Stimulated activated naive CD8-positive, alpha-beta T cell treated with anti-CD3 and anti-CD28 coated beads, Interleukin-15, Interleukin-2, amounts not matched to agents 100 ng/mL and 50 ng/mL, for 24 hours (primary cell): Measurements from ENCODE around the gene SPATA21.
"Not testable (repeated sequence)": the region's sequence is repeated elsewhere in the genome, so short reads cannot be mapped to it uniquely, and the experiment has no call there.

ENCODE experiments used
- H3K27ac Mint-ChIP-seq: one replicate; pipeline ENCODE4 v1.8.0; 2021; ENCODE audit warnings: mild to moderate bottlenecking, mixed read lengths
- H3K27me3 Mint-ChIP-seq: one replicate; pipeline ENCODE4 v1.8.0; 2021; ENCODE audit warnings: mixed read lengths
- H3K36me3 Mint-ChIP-seq: one replicate; pipeline ENCODE4 v1.8.0; 2021; ENCODE audit warnings: low read depth, mixed read lengths
- H3K4me1 Mint-ChIP-seq: one replicate; pipeline ENCODE4 v1.8.0; 2021; ENCODE audit warnings: low read depth, mixed read lengths
- H3K4me3 Mint-ChIP-seq: one replicate; pipeline ENCODE4 v1.8.0; 2021; ENCODE audit warnings: mild to moderate bottlenecking, mixed read lengths
- H3K9me3 Mint-ChIP-seq: one replicate; pipeline ENCODE4 v1.8.0; 2021; ENCODE audit warnings: mixed read lengths

SPATA21 gene

GRCh38 chr1:16436946-16437474 lies at the start of gene SPATA21:
SPATA21 (minus strand) TSS chr1:16437424; CDS start chr1:16431371, 6,053 bp downstream.
- Mint-ChIP-seq H3K27me3 (peaks cover 6% of the 10 kb centered on the region), H3K4me1 (peaks cover 21% of the 10 kb centered on the region), H3K36me3 (no peaks in the 10 kb centered on the region), H3K4me3 (no peak within 1 kb of the TSS), H3K27ac (peak within 1 kb of the TSS; percentile 40), H3K9me3 (no peaks in the 10 kb centered on the region)

- H3K9me3 Mint-ChIP-seq, H3K4me3 Mint-ChIP-seq, H3K27me3 Mint-ChIP-seq: not testable (repeated sequence)
Observed at GRCh38 chr1:16487011-16487410, 49.8 kb upstream of the SPATA21 start.

GRCh38 chr1:16486316-16486715 lies 49.1 kb upstream of the SPATA21 start:
- not testable (repeated sequence) for H3K4me1 Mint-ChIP-seq, H3K27ac Mint-ChIP-seq, H3K27me3 Mint-ChIP-seq, H3K9me3 Mint-ChIP-seq, H3K36me3 Mint-ChIP-seq, H3K4me3 Mint-ChIP-seq

More at GRCh38 chr1:16487011-16487410, 49.8 kb upstream of the SPATA21 start:
- not testable (repeated sequence) for H3K4me1 Mint-ChIP-seq, H3K36me3 Mint-ChIP-seq, H3K27ac Mint-ChIP-seq

- peaks cover 10% of the 10 kb centered on the region for H3K36me3 Mint-ChIP-seq
- H3K27me3 Mint-ChIP-seq: no peaks in the 10 kb centered on the region
- H3K4me1 Mint-ChIP-seq: no peaks in the 10 kb centered on the region
- H3K27ac Mint-ChIP-seq: no peak overlapping the region
- no peak overlapping the region for H3K4me3 Mint-ChIP-seq
- H3K9me3 Mint-ChIP-seq: no peaks in the 10 kb centered on the region
Observed at GRCh38 chr1:16484931-16485330, 47.7 kb upstream of the SPATA21 start.

- H3K4me3 Mint-ChIP-seq: no peak overlapping the region
- H3K27me3 Mint-ChIP-seq: no peaks in the 10 kb centered on the region
- no peaks in the 10 kb centered on the region for H3K9me3 Mint-ChIP-seq
- no peaks in the 10 kb centered on the region for H3K4me1 Mint-ChIP-seq
- peaks cover 10% of the 10 kb centered on the region for H3K36me3 Mint-ChIP-seq
- no peak overlapping the region for H3K27ac Mint-ChIP-seq
Observed at GRCh38 chr1:16484501-16484835, 47.2 kb upstream of the SPATA21 start.

- not testable (repeated sequence) for H3K9me3 Mint-ChIP-seq, H3K27ac Mint-ChIP-seq, H3K4me1 Mint-ChIP-seq, H3K27me3 Mint-ChIP-seq, H3K36me3 Mint-ChIP-seq, H3K4me3 Mint-ChIP-seq
Observed at GRCh38 chr1:16483639-16484500, 46.6 kb upstream of the SPATA21 start.

- H3K4me1 Mint-ChIP-seq, H3K9me3 Mint-ChIP-seq, H3K36me3 Mint-ChIP-seq, H3K27ac Mint-ChIP-seq, H3K4me3 Mint-ChIP-seq, H3K27me3 Mint-ChIP-seq: not testable (repeated sequence)
Observed at GRCh38 chr1:16483146-16483545, 45.9 kb upstream of the SPATA21 start.

GRCh38 chr1:16478091-16478490 lies 40.9 kb upstream of the SPATA21 start:
- Mint-ChIP-seq H3K27ac (no peak overlapping the region), H3K4me3 (no peak overlapping the region), H3K4me1 (no peaks in the 10 kb centered on the region), H3K27me3 (no peaks in the 10 kb centered on the region), H3K36me3 (peaks cover 17% of the 10 kb centered on the region), H3K9me3 (no peaks in the 10 kb centered on the region)

- H3K4me3 Mint-ChIP-seq, H3K4me1 Mint-ChIP-seq: not testable (repeated sequence)
- peaks cover 13% of the 10 kb centered on the region for H3K36me3 Mint-ChIP-seq
Observed at GRCh38 chr1:16475771-16476770, 38.8 kb upstream of the SPATA21 start.

GRCh38 chr1:16474891-16475290 lies 37.7 kb upstream of the SPATA21 start:
- not testable (repeated sequence) for H3K4me1 Mint-ChIP-seq, H3K9me3 Mint-ChIP-seq, H3K4me3 Mint-ChIP-seq, H3K36me3 Mint-ChIP-seq, H3K27me3 Mint-ChIP-seq, H3K27ac Mint-ChIP-seq

More at GRCh38 chr1:16475771-16476770, 38.8 kb upstream of the SPATA21 start:
- H3K9me3 Mint-ChIP-seq, H3K27me3 Mint-ChIP-seq, H3K27ac Mint-ChIP-seq: not testable (repeated sequence)

- no peak overlapping the region for H3K4me3 Mint-ChIP-seq
- H3K27ac Mint-ChIP-seq: no peak overlapping the region
- H3K4me1 Mint-ChIP-seq: no peaks in the 10 kb centered on the region
- peaks cover 7% of the 10 kb centered on the region for H3K36me3 Mint-ChIP-seq
- H3K9me3 Mint-ChIP-seq: no peaks in the 10 kb centered on the region
- no peaks in the 10 kb centered on the region for H3K27me3 Mint-ChIP-seq
Observed at GRCh38 chr1:16474166-16474800, 37.1 kb upstream of the SPATA21 start.

- Mint-ChIP-seq H3K27me3 (no peaks in the 10 kb centered on the region), H3K9me3 (no peaks in the 10 kb centered on the region), H3K4me1 (no peaks in the 10 kb centered on the region), H3K27ac (no peak overlapping the region), H3K36me3 (peaks cover 14% of the 10 kb centered on the region), H3K4me3 (no peak overlapping the region)
Observed at GRCh38 chr1:16468558-16468957, 31.3 kb upstream of the SPATA21 start.

- Mint-ChIP-seq H3K4me3 (no peak overlapping the region), H3K36me3 (peaks cover 34% of the 10 kb centered on the region), H3K9me3 (no peaks in the 10 kb centered on the region), H3K27me3 (no peaks in the 10 kb centered on the region), H3K27ac (no peak overlapping the region), H3K4me1 (no peaks in the 10 kb centered on the region)
Observed at GRCh38 chr1:16464917-16465625, 27.8 kb upstream of the SPATA21 start.

GRCh38 chr1:16462773-16463330 lies 25.6 kb upstream of the SPATA21 start:
- H3K27ac Mint-ChIP-seq: peak overlapping the region; percentile 21
- H3K9me3 Mint-ChIP-seq: no peaks in the 10 kb centered on the region
- no peak overlapping the region for H3K4me3 Mint-ChIP-seq
- no peaks in the 10 kb centered on the region for H3K4me1 Mint-ChIP-seq
- H3K27me3 Mint-ChIP-seq: no peaks in the 10 kb centered on the region
- H3K36me3 Mint-ChIP-seq: peaks cover 49% of the 10 kb centered on the region
